Stimulated activated naive CD4-positive, alpha-beta T cell treated with Interleukin-2 at 50 U/mL for 16 hours (primary cell): ENCODE measurements around the gene ARHGEF16.

Source experiments
- DNase-seq: peaks from one replicate; lab custom pipeline; 2025; lab: John Stamatoyannopoulos, UW

Gene ARHGEF16

DNA sequence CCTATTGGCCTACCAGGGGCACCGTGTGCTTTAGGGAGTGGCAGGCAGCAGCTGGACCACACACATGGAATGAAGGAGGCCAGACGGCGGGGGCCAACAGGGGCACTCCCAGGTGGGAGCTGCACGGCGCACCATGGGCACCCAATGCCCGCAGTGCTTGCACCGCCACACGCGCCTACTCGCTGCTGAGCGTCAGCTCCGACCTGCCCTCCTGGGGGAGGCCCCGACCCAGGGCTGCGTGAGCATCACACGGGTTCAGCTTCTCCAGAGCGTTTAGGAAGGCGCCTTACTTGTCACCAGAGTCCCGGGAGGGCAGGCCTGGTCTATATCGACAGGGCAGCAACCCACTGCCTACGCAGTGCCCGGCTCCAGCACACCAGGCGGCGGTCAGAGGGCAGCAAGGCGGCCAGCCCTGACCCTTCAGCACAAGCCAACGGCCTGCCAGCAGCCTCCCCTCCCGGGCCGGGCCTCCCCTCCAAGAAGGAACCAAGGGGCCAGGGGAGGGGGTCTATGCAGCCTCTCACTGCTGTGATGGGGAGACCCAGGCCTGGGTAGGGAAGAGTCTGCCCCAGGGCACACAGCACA is 64.9 kb downstream of the ARHGEF16 start:
- DNase-seq = no peak

DNA sequence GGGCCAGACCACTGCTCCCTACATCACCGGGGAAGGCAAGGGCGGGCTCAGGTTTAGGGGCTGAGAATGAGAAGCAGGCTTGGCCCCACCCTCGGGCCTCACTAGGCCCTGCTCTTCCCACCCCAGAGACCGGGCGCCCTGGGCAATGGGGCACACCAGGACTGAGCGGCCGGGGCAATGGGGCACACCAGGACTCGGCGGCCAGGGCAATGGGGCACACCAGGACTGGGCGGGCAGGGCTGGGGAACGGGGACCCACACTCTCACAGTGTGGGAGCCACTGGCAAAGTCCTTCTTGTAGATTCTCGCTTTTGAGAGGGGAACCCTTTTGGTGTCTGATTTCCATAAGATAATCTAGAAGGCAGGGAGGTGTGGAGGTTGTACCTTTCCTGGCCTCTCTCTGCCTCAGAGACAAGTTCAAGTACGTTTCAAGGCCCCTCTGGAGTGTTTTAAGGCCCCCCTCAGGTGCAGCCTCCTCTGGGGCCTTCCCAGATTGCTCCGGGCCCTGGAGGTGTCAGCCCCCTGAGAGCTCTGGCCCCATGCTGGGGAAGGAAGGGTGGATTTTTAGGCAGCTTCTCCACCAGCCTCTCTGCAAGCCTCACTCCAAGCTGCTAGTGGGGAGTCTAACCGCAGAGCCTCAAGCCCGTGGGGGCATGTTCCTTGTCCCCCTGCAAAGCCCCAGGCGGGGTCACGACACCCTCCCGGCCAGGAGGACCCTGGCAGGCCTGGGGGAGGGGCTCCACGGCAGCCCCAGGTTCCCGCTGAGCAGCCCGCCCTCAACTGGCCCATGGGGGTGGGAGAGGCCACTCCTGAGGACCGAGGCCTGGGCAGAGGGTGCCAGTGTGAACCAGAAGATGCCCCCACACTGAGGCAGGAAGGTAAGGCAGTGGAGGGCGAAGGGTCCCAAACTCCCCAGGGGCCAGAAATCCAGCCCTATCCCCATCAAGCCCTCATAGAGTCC is 66.2 kb downstream of the ARHGEF16 start:
- no peak for DNase-seq

DNA sequence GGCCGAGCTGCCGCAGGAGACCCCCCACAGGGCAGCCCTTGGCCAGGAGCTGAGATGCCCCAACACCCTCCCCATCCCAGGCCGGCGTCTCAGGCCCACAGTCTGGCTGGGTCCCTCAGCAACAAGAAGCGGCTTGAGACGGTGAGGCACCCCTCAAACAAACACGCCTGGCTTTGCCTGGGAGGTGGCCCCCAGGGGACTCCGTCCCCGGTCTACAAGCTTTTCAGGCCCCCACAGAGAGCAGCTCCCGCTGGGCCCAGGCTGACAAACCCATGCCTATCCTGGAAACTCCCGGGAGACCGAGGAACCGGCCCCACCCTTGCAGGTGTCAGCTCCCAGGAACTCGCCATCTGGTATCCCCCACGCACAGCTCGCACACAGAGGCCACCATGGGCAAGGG is 67.0 kb downstream of the ARHGEF16 start:
- no peak for DNase-seq

- DNase-seq = no peak
Measured at GRCh38 chr1:3522112-3522511, 67.6 kb downstream of the ARHGEF16 start.

DNA sequence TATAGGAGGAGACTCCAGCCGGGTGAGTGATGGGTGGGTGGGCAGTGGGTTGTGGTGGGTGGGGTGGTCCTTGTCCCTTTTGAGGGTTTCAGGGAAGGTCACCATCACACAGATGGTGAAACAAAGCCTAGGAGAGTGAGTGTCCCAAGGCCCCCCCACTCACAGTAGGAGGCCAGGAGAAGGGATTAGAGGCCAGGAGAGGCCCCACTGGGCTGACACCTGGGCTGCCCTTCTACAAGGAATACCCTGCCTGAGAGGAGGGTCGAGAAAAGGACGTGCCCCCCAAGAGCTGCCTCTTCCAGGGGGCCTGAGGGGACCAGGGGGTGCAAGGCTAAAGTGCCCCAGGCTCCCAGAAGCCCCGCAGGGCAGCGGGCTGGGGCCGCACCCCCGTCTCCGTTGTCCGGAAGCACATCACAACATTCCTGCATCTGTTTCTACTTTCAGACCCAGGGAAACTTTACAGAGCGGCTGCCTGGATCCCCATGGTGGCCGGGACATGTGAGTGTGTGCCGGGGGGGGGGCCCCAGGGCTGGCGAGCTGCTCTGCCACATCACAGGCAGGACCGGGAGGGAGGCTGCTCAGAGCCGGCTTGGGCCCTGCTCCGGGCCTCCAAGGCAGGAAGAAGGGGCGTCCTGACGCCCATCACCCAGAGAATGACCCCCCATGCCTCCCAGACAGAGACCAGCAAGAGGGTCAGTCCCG is 68.2 kb downstream of the ARHGEF16 start:
- DNase-seq = no peak

DNA sequence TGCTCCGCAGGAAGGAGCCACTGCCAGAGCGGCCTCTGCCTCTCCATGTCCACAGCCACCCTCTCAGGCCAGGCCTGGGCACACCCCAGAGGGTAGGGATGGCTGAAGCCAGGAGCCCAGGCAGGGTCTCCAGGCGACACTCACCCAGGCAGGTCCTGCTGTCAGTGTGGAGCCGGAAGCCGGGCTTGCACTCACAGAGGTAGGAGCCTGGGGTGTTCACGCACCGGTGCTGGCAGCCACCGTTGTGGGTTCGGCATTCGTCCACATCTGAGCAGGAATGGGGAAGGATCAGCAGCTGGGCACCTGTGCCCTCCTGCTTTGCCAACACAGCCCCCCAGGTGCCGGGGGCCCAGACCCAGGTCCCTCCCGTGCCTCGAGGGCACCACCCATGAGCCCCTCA is 69.5 kb downstream of the ARHGEF16 start:
- no peak for DNase-seq

GRCh38 chr1:3524556-3525203 is 70.2 kb downstream of the ARHGEF16 start:
- DNase-seq = no peak

DNA sequence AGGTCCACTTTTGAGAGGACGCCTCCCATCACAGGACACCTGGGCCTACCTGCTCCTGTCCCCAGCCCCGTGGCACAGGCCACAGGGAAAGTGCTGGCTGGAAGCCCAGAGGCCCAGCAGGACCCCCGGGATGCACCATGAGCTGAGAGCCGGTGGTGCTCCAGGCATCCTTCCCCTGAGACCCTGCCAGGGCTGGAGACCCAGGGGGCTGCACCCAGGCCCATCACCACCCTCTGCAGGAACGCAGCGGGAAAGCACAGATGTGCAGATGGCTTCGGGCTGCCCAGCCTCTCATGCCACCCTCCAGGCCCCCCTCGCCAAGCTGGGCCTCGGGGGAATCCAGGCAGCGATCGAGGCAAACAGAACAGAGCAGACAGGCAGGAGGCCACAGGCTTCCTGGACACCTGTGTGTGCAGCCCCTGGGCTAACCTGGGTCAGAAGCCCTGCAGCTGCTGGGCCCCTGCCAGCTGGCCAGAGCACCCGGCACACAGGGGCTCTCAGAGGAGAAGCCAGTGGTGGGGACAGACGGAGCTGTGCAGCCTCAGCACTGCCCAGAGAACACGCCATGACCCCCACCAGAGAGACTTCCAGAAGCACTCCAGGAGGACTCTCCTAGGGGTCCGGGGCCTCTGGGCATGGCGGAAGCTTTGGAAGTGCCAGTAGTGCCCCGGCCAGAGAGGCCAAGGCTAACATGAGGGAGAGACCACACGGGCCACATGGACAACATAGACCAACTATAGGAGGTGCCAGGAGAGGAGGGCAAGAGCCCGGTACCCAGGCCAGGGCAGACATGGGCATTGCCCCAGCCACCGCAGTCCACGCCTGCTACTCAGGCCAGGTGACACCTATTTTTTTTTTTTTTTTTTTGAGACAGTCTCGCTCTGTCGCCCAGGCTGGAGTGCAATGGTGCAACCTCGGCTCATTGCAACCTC is 71.4 kb downstream of the ARHGEF16 start:
- no peak for DNase-seq

DNA sequence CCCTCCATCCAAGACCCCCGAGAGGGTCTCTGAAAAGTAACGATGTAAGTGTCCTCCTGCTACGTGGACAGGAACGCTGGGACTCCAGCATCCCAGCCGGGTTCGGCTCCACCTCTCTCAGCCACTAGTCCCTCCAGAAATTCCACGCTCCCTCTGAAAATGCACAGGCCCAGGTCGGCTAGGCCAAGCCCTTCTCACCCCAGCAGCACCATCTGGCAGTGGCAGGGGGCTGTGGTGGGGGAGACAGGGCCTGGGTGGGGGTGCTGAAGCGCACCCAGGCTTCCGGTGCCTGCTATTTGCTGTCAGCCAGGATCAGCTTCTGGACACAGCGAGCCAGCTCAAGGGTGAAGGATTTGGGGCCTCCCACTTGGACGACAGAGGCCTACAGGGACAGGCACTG is 73.3 kb downstream of the ARHGEF16 start:
- no peak for DNase-seq

DNA sequence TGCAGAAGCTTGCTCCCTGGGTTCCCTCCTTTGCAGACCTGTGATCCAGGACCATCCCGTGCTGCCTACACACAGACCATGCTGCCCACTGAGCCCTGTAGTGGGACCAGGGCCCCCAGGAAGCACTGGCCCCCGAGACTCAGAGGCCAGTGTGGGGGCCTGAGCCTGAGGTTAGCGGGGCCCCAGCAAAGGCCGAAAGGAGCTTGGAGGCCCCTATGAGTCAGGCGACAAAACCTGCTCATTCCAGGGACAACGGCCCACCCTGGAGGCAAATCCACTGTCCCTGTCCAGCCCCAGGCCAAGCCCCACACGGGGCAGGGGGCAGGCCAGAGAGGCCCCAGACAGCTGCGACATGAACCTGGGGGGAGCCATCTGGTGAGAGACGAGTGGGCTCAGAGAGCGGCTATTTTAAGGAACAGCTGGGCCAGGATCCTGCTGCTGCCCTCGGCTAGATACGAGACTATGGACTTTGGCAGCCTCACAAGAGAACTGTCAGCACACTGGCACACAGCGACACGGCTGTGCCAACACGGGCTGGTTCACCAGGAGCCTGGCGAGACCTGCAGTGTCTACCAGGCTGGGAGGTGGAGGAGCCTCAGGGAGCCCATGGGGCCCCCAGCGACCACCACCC is 74.7 kb downstream of the ARHGEF16 start:
- no peak for DNase-seq

DNA sequence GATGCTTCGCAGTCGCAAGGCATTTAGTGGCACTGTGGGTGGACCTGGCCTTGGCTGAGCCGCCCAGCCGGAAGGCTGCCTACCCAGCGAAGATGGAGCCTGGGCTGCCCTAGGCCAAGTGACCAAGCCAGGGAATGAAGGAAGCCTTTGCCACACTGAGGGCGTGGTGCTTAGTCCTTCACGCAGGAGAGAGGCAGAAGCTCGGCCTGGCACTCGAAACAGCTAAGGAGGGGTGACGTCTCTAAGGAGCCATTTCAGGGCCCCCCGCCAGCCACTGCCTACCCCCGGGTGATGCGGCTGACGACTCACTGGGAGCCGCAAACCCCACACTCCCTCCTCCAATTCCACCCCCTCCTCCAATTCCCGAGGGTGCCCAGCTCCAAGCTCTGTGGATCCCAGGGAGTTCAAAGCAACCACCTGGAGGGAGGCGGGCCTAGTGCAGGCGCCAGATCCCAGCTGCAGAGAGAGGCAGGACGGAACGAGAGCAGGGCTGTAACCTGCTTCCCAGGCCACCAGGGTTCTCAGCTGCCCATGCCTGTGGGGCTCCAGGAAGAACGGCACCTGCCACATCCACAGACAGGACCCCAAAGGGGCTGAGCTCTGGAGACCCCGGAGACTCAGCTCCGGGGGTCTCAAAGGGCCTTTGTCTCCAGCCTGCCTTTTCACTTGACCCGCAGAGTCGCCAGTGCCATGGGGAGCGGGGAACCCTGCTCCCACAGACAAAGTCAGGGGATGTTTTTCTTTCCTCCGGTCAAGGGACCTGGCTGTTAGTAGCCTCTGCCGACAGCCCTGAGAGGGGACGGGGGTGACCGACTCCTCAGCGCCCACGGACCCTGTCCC is 75.8 kb downstream of the ARHGEF16 start:
- no peak for DNase-seq
